Effector CD8-positive, alpha-beta T cell (primary cell): ENCODE results near the gene NAPA.
"Not testable (repeated sequence)": the region's sequence is repeated elsewhere in the genome, so short reads cannot be mapped to it uniquely, and the experiment has no call there.

Experiments used
- DNase-seq: peaks from one replicate; lab custom pipeline; 2025; lab: John Stamatoyannopoulos, UW

Gene NAPA

DNA sequence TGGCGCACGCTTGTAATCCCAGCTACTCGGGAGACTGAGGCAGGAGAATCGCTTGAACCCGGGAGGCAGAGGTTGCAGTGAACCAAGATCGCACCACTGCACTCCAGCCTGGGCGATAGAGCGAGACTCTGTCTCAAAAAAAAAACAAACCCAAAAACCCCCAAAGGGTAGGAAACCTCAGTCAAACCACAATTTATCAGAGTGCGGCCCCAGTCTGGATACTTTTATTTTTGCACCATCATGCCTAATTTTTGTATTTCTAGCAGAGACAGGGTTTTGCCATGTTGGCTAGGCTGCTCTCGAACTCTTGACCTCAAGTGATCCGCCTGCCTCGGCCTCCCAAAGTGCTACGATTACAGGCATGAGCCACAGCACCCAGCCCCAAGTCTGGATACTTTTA lies 28.6 kb downstream of the NAPA start:
- DNase-seq: not testable (repeated sequence)

DNA sequence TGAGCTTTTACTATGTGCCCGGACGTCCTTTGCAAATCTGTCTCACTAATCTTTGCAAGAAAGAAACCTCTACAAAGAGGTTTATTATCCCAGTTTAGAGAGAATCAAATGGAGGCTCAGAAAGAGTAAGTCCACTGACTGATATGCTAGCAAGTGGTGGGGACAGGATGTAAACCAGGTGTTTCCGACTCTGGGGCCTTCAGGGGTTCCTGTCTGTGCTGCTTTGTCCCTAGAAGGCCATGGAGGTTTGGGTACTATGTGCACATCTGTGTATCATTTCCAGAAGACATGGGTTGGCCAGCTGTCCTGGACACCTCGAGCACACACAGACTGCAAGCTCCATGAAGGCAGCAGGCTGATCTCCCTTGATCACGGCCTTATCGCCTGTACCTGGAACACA lies 29.7 kb downstream of the NAPA start:
- DNase-seq: no peak

DNA sequence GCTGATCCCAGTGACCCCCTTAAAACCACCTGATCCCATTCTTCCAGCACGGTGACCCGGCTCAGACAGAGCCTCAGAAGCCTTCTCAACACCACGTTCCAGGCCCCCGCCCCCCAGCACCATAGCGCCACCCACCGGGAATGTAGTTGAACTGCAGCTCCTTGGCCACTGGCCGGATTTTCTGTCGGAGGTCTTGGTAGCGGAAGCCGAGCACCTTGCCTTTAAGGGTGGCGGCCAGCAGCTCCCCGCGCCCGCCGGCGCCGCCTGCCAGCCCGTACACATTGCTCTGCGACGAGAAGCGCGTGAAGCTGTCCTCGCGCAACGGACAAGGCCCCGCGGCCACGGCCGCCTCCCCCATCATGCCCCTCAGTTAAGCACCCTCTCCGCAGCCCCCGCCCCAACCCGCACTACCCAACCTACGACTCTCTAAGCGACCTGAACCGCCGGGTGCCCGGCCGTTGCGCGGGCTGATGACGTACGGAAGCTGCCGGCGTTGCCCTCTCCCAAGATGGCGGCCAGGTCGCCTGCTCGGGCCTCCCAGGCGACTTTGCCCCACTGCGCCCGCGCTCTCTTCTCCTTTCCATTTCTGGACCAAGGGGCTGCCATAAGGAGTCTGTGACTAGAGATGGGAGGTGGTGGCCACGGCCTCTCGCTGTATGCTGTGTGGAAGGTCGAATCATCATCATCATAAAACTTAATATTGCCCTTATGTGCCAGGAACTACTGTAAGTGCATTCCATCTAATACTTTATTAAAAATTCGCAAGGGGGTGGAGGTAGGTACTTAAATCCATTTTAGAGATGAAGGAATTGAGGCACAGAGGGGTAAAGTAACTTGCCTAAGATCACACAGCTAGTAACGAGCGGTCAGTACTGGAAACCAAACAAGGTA lies 30.8 kb downstream of the NAPA start, which contains the start of gene KPTN:
TSS of gene KPTN (minus strand) at position 420 of the 891 bp plus-strand sequence. CDS start at position 361, 59 bp downstream.
- DNase-seq: peak; percentile 78

DNA sequence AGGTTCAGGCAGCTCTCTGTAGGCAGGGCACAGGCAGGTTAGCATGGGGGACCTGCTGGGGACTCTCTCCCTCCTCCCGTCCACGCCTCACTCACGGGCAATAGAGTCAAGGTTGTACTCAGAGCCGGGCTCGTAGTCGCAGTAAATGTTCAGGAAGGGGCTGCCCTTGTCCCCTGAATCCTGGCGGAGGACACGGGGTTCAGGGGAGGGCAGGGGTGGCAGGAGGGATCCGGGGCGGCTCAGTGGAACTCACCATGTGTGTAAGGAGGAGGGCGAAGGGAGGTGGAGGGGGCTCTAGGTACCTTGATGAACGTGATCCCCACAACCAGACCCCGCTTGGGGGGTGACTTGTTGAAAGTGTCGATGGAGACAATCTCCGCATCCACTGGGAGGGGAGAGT lies 31.7 kb downstream of the NAPA start:
- DNase-seq: no peak

DNA sequence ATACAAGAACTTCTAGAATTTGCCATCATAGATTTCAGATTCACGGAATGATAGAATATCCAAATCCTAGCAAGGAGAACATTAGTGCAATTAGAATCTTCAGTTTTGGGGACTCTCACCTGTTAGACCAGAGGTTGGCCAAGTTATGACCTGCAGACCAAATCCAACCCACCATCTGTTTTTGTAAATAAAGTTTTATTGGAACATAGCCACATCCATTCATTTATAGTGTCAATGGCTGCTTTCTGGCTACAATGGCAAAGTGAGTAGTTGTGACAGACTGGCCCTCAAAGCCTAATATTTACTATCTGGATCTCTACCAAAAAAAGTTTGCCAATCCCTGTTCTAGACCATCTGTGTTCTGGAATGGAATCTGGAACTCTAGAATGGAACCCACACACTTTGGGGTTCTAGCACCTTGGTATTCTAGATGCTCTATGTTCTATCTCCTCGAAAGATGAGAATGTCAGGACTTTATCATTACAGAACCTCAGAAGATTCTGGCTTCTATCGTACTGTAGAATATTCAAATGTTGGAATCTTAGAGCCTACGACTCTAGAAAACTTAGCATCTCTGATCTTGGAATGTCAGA lies 33.3 kb downstream of the NAPA start:
- no peak for DNase-seq

DNA sequence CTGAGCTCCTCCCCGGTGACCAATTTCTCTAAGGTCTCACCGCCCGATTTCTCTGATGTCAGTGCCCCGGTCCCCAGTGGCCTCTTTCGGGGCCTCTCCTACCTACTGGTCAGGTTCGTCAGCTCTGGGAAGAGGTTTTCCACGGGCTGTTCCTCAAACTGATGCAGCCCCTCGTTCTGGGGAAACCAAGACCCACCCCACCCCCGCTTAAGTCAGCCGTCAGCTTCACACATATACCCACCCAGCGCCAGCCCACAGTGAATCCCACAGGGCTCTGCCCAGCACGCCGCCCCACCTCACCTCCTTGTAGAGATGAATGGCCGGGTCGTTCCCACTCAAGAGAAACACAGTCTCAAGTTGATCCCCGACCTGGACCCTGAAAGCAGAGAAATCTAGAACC lies 34.2 kb downstream of the NAPA start:
- no peak for DNase-seq

DNA sequence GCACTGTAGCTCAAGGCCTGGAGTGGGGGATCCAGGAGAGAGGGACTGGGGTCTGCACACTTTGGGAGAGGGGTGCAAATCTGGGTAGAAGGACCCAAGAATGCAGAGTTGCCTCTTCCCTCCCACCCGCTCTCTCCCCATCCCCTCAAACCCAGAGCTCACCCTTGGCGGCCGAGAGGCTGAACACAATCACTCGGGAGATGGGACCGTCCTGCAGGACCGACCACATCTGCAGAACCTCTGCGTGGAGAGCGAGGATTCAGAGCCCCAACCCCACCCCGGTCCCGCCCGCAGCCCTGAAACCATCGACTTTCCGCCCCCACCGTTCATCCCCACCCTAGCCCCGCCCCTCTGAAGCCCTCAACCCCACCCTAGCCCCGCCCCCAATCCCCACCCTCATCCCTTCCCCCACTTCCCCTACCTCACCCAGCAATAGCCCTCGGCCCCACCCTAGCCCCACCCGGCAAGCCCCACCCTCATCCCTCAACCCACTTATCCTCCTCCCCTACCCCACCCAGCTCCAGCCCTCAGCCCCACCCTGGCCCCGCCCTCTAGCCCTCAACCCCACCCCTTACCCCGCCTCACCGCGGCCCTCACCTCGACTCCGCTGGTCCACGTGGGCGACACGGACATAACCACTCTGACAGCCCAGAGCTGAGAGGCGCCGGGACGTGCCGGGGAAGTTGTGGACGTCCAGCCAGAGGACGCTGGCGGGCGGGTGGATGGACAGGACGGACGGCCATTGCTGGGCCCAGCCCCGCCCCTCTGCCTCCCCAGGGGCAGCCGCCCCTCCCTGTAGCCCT lies 35.0 kb downstream of the NAPA start:
- DNase-seq: no peak

DNA sequence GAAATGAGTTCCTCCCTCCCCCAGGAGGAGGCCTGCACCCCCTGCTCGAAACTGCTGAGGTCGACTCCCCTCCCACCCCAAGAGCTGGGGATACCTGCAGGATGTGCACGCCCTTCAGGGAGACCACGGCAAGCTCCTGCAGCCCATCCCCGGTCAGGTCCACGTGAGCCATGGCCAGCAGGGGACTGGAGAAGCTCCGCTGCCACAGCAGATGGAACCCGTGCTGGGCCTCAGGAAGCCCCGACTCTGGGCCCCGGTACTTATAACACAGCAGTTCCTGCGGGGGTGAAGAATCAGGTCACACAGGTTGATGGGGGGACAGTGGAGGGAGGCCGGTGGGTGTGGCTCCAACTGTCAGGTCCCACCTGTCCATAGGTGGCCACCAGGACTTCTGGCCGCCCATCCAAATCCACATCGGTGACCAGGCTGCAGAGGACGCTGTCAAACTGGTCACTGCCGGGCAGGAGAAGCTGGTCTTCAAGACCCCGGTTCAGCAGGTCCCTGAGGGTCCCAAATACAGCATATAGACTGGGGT lies 38.4 kb downstream of the NAPA start:
- no peak for DNase-seq

DNA sequence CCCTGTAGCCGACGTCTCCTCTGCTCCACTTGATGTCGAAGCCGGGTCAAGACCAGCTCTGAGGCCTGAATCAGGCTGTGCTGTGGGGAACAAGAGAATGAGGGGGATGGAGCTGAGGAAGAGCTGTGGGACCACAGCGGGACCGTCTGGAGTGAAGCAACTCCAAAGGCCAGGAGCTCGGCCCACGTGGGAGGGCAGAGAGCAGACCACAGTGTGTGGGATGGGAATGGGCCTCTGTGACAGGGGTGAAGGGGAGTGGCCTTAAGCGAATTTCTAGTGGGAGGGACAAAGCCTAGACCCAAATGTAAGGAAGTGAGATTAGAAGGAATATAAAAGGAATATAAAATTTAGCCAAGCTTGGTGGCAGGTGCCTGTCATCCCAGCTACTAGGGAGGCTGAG lies 39.4 kb downstream of the NAPA start:
- DNase-seq: no peak

DNA sequence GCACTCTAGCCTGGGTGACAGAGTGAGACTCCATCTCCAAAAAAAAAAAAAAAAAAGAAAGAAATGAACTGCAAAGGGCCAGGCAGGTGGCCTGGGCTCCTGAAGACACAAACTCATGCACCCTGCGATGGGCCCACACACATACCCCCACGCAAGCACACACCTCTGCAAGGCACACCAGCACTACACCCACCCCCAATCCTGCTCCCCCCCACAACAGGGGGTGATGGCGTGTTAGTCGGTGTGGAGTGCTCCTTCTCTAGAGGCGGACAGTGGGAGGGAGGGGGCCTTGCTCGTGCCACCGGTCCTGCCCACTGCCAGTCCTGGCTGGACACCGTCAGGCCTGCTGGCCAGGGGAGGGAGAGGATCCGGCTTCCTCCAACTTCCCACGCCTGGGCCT lies 41.5 kb downstream of the NAPA start:
- no peak for DNase-seq

DNA sequence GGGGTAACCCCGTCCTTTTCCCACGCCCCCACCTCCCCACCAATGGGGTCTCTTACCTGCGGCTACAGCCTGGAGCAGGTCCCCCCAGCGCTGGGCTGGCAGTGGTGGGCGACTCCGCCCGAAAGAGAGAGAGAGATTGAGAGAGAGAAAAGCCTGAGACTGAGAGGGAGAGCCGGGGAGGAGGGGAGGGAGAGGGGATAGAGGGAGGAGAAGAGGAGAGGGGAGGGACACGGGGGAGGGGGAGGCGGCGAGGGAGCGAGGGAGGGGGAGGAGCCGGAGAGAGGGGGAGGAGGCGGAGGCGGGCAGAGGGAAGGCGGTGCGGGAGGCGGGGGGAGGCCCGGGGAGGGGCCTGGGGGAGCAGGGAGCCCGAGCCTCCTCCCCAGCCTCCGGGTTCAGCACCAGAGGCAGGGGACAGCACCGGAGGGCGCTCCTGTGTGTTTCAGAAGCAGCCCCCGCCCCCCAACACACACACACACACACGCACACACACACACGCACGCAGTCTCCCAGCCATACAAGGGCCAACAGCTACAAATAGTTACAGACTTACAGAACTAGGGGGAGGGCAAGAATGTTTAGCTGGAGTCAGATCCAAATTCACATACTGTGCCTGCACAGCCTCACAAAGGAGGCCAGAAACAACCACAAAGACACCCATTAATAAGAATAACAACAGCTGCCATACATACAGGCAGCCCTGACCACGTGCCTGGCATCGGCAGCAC lies 43.0 kb downstream of the NAPA start, which contains the start of gene SLC8A2:
TSS of gene SLC8A2 (minus strand) at position 161 of the 725 bp plus-strand sequence. CDS start 5,490 bp downstream, outside the sequence.
- DNase-seq: peak; percentile 46

DNA sequence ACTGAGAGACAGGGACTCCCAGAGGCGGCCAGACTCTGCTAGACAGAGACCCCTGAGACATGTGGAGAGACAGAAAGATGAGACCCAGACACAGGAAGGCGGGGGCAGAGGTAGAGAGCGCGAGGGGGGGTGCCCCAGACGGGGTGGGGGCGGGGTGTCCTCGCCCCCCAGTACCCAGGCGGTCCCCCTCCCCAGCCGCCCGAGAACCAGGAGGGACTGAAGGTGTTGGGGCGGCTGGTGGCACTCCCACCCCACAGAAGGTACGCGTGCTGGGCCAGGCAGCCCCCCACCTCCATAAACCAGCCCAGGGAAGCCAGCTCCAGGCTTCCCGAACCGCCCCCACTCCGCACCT lies 43.5 kb downstream of the NAPA start:
- no peak for DNase-seq

DNA sequence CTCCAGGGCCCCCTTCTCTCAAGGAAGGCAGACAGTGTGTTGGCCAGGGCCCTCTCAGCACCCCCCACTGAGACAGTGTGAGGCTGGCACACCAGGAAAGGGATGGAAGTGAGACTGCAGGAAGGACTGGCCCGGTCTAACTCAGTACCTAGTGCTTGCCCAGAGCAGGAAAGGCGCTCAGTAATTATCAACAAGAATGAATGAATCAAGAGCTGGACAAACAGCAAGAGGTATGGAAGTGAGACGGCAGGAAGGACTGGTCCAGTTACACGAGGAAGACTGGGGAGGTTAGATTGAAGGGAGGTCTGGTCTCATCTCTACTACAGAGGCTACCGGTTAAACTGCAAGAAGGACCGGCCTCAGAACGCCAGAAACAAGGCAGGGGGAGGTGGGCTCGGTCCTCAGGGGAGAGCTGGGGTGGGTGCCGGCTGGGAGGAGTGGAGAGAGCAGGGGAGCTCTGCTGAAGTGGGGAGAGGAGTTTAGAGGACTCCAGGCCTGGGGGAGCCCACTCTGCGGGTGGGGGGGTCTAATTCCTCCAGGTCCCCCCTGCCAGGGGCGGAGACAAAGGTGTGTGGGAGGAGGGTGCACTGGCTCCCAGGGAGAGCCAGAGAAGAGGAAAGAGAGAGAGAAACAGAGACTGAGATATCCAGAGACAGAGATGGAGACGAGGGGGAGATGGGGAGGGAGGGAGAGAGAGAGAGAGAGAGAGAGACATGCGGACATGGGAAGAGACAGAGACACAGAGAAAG lies 44.2 kb downstream of the NAPA start:
- no peak for DNase-seq

DNA sequence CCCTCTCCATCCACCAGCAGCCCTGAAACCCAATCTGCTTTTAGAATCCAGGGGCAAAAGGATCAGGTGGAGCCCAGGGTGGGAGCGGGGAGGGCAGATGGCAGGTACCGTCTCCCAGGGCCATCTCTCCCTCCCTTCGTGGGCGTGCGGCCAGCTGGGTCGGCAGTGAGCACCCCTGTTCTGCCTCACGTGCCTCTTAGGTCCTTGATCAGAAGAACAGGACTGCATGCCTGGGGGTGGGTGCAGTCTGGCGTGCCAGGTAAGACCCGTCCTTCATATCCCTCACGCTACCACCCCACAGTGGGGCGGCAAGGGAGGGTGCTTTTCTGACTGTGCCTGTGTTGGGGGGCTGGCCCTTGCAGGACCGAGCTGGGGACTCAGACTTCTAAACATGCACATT lies 45.1 kb downstream of the NAPA start:
- DNase-seq: no peak

DNA sequence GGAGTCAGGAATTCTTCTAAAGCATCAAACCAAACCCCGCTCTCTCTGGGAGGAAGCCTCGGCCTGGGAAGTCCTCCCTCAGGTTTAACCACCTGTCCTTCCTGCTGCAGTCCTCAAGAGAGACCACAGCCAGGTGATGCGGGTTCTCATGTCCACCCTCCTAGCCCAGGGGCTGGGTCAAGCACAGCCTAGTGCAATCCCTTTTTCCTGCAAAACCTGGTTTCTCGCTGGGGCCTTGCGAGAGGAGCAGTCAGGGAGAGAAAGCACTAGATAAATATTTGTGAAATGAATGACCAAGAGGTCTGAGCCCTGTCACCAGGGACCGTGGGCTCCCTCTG lies 45.5 kb downstream of the NAPA start:
- no peak for DNase-seq

DNA sequence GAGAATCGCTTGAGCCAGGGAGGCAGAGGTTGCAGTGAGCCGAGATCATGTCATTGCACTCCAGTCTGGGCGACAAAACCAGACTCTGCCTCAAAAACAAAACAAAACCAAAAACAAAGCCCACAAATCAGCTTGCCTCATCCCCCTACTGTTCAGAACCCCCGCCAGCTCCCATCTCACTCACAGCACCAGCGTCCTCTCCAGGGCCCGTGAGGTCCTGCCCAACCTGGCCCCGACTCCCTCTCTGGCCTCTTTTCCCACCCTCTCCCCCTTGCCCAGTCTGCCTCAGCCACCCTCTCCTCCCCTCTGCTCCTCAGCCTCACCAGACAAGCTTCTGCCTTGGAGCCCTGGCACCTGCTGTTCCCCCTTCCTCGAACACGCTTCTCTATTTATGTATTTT lies 46.9 kb downstream of the NAPA start:
- DNase-seq: no peak

DNA sequence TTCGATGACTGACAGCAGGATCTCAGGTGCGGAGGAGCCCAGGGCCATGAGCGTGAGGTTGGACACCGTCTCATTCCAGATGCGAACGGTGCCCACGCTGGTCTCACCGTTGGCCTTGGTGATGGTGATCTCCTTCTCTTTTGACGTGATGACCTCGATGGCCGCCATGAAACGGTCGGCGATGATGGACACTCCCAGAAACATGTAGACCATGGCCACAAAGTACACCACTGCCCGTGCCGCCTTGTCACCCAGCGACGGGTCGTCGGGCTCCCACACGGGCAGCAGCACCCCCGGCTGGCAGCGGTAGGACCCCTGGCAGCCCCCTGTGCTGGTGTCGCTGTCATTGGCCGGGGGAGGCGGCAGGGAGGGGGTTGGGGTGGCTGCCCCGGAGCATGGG lies 48.9 kb downstream of the NAPA start:
- DNase-seq: no peak

DNA sequence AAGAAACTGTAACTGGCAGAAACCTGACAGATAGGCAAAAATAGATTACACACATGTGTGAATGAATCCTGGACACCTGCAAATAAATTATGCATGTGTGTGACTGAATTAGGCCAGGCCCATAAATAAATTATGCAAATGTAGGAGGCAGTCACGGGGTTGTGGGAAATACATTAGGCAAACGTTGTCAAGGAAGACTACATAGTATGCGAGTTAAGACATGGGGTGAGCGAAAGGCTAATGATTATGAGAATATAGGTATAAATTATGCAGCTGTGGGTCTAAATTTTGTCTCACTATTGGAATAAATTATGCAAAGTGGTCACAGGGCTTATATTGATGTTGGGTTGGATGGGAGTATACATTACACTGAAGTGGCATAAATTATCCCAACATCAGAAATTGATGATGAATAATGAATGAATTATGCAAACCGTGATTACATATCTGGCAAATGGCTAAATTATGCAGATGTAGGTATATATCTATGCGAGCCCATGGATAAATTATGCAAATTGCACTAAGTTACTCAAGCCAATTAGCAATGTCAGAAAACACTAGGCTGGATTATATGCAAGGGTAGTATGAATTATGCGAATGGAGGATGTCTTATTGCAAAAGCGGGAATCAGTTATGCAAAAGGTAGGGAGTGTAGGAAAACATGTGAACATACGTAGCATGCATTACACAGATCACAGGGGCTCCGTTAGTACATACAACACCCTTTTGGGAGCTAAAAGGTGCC lies 50.0 kb downstream of the NAPA start:
- no peak for DNase-seq

DNA sequence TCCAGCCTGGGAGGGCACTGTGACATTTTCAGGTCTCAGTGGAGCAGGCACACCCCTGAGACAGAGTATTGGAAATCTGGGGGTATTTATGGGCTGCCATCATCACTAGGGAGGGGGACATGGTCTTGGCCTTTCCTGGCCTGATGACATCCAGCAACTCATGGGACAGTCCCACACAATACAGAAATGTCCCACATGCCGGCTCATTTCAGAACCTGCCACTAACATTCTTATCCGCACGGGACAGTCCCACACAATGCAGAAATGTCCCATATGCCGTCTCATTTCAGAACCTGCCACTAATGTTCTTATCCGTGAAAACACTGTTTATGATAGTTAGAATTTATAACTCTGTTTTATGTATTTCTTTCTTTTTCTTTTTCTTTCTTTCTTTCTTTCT lies 53.0 kb downstream of the NAPA start:
- no peak for DNase-seq

DNA sequence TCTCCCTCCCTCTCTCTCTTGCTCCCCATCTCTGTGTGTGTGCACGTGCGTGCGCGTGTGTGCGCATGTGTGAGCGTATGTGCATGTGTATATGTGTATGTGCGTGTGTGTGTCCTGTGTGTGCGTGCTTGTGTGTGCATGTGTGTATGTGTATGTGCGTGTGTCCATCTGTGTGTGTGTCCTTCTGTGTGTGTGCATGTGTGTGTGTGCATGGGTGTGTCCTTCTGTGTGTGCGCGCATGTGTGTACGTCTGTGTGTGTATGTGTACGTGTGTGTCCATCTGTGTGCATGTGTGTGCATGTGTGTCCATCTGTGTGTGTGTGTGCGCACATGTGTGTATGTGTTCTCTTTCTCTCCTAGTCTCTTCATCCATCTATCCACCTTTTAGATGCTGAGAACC lies 55.4 kb downstream of the NAPA start:
- DNase-seq: no peak
